ENCODE data around the gene KCNH5. TPM values are rescaled to one million over a fixed set of nuclear protein-coding genes. Genes with fewer than 3 reads are reported as not detected.

Gene KCNH5
- total RNA-seq, 2 experiments from 2014 or later: not detected

DNA sequence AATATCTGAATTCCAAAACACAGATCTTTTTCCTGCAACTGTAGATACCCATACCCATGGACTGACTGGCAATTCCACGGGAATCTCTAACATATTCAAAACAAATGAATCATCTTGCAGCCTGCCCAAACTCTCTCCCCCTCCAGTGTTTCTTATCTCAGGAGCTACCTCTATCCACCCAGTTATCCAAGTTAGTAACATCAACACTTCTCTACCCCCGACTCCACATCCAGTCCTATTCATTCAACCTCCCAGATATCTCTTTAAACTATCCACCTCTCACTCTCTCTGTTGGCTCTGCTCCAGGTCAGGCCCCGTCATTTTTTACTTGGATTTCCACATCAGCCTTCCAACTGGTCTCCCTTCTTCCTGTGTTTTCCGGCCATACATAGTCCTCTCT, 6.7 kb upstream of the KCNH5 start:
- Mint-ChIP-seq H3K4me3 (no peak overlapping the region), H3K9me3 (no peaks in the 10 kb centered on the region), H3K27ac (no peak overlapping the region), H3K27me3 (peaks cover 31% of the 10 kb centered on the region), H3K4me1 (ENCODE audit: low read depth) (no peaks in the 10 kb centered on the region), H3K36me3 (ENCODE audit: low read depth) (no peaks in the 10 kb centered on the region)
- ChIA-PET POLR2A (no interaction called here), CTCF (no interaction called here)
- peaks cover 6 to 13% of the 10 kb centered on the region in 2 experiments for H3K27me3 ChIP-seq (ENCODE audit: control insufficient read depth in 1 of 2, insufficient read depth in 2 of 2, low read length in 2 of 2)
- ATAC-seq (ENCODE audit: poor library complexity) (no peak), DNase-seq (no peak)
- no peaks in the 10 kb centered on the region for H3K9me3 ChIP-seq (ENCODE audit: control insufficient read depth in 1 of 2, insufficient read depth in 1 of 2, low read length in 2 of 2)
- no peaks in the 10 kb centered on the region for H3K4me1 ChIP-seq (ENCODE audit: insufficient read depth, low read length)
- intact Hi-C loops (cut with DNase I, micrococcal nuclease): no loop called here
- TF ChIP-seq, protein P1, sequence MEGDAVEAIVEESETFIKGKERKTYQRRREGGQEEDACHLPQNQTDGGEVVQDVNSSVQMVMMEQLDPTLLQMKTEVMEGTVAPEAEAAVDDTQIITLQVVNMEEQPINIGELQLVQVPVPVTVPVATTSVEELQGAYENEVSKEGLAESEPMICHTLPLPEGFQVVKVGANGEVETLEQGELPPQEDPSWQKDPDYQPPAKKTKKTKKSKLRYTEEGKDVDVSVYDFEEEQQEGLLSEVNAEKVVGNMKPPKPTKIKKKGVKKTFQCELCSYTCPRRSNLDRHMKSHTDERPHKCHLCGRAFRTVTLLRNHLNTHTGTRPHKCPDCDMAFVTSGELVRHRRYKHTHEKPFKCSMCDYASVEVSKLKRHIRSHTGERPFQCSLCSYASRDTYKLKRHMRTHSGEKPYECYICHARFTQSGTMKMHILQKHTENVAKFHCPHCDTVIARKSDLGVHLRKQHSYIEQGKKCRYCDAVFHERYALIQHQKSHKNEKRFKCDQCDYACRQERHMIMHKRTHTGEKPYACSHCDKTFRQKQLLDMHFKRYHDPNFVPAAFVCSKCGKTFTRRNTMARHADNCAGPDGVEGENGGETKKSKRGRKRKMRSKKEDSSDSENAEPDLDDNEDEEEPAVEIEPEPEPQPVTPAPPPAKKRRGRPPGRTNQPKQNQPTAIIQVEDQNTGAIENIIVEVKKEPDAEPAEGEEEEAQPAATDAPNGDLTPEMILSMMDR (IDR thresholded peaks at IDR 0.05): no peak
- no peak overlapping the region for H3K27ac ChIP-seq (ENCODE audit: low read depth in 1 of 2, low read length in 2 of 2)
- no peaks in the 10 kb centered on the region for H3K36me3 ChIP-seq (ENCODE audit: insufficient read depth, low read length)
- H3K4me3 ChIP-seq (ENCODE audit: low read length): no peak overlapping the region

DNA sequence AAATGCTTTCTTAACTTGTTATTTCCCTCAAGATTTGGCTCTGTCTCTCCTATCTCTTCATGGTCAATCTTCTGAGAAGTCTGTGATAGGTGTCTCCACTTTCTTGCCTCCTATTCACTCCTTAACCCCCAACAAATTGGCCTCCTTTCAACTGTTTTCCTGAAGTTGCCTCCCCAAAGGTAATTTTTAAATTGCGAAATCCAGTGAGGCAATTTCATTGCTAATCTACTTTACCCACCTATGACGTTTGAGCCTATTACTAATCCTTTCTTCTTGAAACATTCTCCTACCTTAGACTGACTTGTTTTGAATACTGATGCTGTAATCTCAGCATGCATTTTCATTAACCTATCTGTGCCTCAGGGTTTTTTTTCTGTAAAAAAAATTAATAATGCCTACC, 6.0 kb upstream of the KCNH5 start:
- ChIA-PET POLR2A (no interaction called here), CTCF (no interaction called here)
- TF ChIP-seq, protein P1 (IDR thresholded peaks at IDR 0.05): no peak
- intact Hi-C loops (cut with DNase I, micrococcal nuclease): no loop called here
- ATAC-seq (ENCODE audit: poor library complexity) (no peak), DNase-seq (no peak)
- Mint-ChIP-seq H3K27ac (no peak overlapping the region), H3K4me1 (ENCODE audit: low read depth) (no peaks in the 10 kb centered on the region), H3K4me3 (no peak overlapping the region), H3K9me3 (no peaks in the 10 kb centered on the region), H3K36me3 (ENCODE audit: low read depth) (no peaks in the 10 kb centered on the region), H3K27me3 (peaks cover 36% of the 10 kb centered on the region)
- Histone ChIP-seq H3K27ac (ENCODE audit: low read depth in 1 of 2, low read length in 2 of 2) (no peak overlapping the region), H3K4me3 (ENCODE audit: low read length) (no peak overlapping the region), H3K4me1 (ENCODE audit: insufficient read depth, low read length) (no peaks in the 10 kb centered on the region), H3K9me3 (ENCODE audit: control insufficient read depth in 1 of 2, insufficient read depth in 1 of 2, low read length in 2 of 2) (peaks cover 0 to 4% of the 10 kb centered on the region in 2 experiments), H3K27me3 (ENCODE audit: control insufficient read depth in 1 of 2, insufficient read depth in 2 of 2, low read length in 2 of 2) (peaks cover 12 to 18% of the 10 kb centered on the region in 2 experiments), H3K36me3 (ENCODE audit: insufficient read depth, low read length) (no peaks in the 10 kb centered on the region)

DNA sequence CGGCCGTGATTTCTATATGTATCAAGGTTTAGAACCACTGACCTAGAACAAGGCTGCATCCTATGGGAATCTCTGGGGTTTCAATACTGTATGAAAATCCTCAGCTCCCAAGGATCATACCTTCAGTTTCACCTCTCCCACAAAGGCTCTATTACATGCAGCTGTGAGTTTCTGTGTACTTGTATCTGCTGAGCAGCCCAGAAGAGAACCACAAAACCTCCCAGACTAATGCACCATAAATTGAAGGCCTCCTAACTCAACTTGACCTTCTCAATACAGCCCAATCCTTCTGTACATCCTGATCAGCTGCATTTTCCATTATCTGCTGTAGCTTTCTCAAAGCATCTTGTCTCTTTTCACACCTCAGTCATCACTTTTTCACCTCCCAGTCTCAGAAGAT, 5.4 kb upstream of the KCNH5 start:
- ATAC-seq (ENCODE audit: poor library complexity): no peak
- H3K36me3 Mint-ChIP-seq (ENCODE audit: low read depth): no peaks in the 10 kb centered on the region
- no peaks in the 10 kb centered on the region for H3K36me3 ChIP-seq (ENCODE audit: insufficient read depth, low read length)

More for the DNA sequence above, 5.4 kb upstream of the KCNH5 start:
- no peak for DNase-seq
- TF ChIP-seq, protein P1 (IDR thresholded peaks at IDR 0.05): no peak
- Histone ChIP-seq H3K4me1 (ENCODE audit: insufficient read depth, low read length) (no peaks in the 10 kb centered on the region), H3K9me3 (ENCODE audit: control insufficient read depth in 1 of 2, insufficient read depth in 1 of 2, low read length in 2 of 2) (peaks cover 0 to 9% of the 10 kb centered on the region in 2 experiments), H3K4me3 (ENCODE audit: low read length) (no peak overlapping the region), H3K27ac (ENCODE audit: low read depth in 1 of 2, low read length in 2 of 2) (no peak overlapping the region), H3K27me3 (ENCODE audit: control insufficient read depth in 1 of 2, insufficient read depth in 2 of 2, low read length in 2 of 2) (peaks cover 14 to 23% of the 10 kb centered on the region in 2 experiments)
- Mint-ChIP-seq H3K4me3 (no peak overlapping the region), H3K27ac (no peak overlapping the region), H3K4me1 (ENCODE audit: low read depth) (no peaks in the 10 kb centered on the region), H3K9me3 (no peaks in the 10 kb centered on the region), H3K27me3 (peaks cover 37% of the 10 kb centered on the region)
- ChIA-PET POLR2A (no interaction called here), CTCF (no interaction called here)
- intact Hi-C loops (cut with DNase I, micrococcal nuclease): no loop called here
